Activated T-cell treated with anti-CD3 and anti-CD28 coated beads for 48 hours (primary cell): ENCODE results near the gene CTRB1.
"Not testable (repeated sequence)": the region's sequence is repeated elsewhere in the genome, so short reads cannot be mapped to it uniquely, and the experiment has no call there.

Experiments
- DNase-seq: peaks from one replicate; pipeline ENCODE4 v3.0.0-alpha.2; 2020; ENCODE audit warnings: low read depth

CTRB1 gene

GRCh38 chr16:75204410-75204758, 14.4 kb upstream of the CTRB1 start:
- no peak for DNase-seq

GRCh38 chr16:75204905-75205304, 13.9 kb upstream of the CTRB1 start:
- DNase-seq: not testable (repeated sequence)

- not testable (repeated sequence) for DNase-seq
Observed at GRCh38 chr16:75205438-75205837, 13.3 kb upstream of the CTRB1 start.

- not testable (repeated sequence) for DNase-seq
Observed at GRCh38 chr16:75205961-75206748, 12.6 kb upstream of the CTRB1 start.

GRCh38 chr16:75206749-75207451, 11.9 kb upstream of the CTRB1 start, which contains the start of gene CTRB2:
Gene CTRB2, minus strand, starts transcription at chr16:75207161. Its CDS starts 20 bp downstream, at chr16:75207141.
- DNase-seq: no peak

GRCh38 chr16:75207831-75208230, 11.0 kb upstream of the CTRB1 start:
- DNase-seq: no peak

- no peak for DNase-seq
Observed at GRCh38 chr16:75208242-75208825, 10.5 kb upstream of the CTRB1 start.

GRCh38 chr16:75208861-75209505, 9.8 kb upstream of the CTRB1 start:
- no peak for DNase-seq

GRCh38 chr16:75209514-75209913, 9.3 kb upstream of the CTRB1 start:
- not testable (repeated sequence) for DNase-seq

- no peak for DNase-seq
Observed at GRCh38 chr16:75209944-75210343, 8.8 kb upstream of the CTRB1 start.

GRCh38 chr16:75211286-75211685, 7.5 kb upstream of the CTRB1 start:
- not testable (repeated sequence) for DNase-seq

GRCh38 chr16:75216127-75216526, 2.7 kb upstream of the CTRB1 start:
- no peak for DNase-seq

GRCh38 chr16:75216576-75216975, 2.2 kb upstream of the CTRB1 start:
- DNase-seq: no peak

- DNase-seq: no peak
Observed at GRCh38 chr16:75217389-75217851, 1.4 kb upstream of the CTRB1 start.

GRCh38 chr16:75219088-75219487, 300 bp downstream of the CTRB1 start:
- DNase-seq: no peak

- DNase-seq: no peak
Observed at GRCh38 chr16:75219838-75220237, 1.1 kb downstream of the CTRB1 start.

- no peak for DNase-seq
Observed at GRCh38 chr16:75222271-75222783, 3.5 kb downstream of the CTRB1 start.

GRCh38 chr16:75223129-75223528, 4.3 kb downstream of the CTRB1 start:
- DNase-seq: not testable (repeated sequence)

- no peak for DNase-seq
Observed at GRCh38 chr16:75224306-75225082, 5.7 kb downstream of the CTRB1 start.

GRCh38 chr16:75225092-75225491, 6.3 kb downstream of the CTRB1 start:
- DNase-seq: no peak
